HepG2 (cell line): ENCODE results near the gene MUC22.

Experiments used
- RAD21 ChIP-seq: fragments of 450-650 bp; formaldehyde crosslinking; IDR thresholded peaks from 2 replicates; pipeline ENCODE4 v1.5.0; 2020; ENCODE audit warnings: mild to moderate bottlenecking
- SUZ12 ChIP-seq: fragments of 150-350 bp; IDR thresholded peaks from 2 replicates; pipeline ENCODE4 v1.6.1; 2014; ENCODE audit warnings: low read depth, low read length
- TCF7L2 ChIP-seq: IDR thresholded peaks from 2 replicates; pipeline ENCODE4 v1.6.1; 2011; ENCODE audit warnings: mild to moderate bottlenecking, low read depth, low read length, moderate library complexity
- ZBTB7A ChIP-seq: sonication (generic); formaldehyde crosslinking; IDR thresholded peaks from 2 replicates; pipeline ENCODE4 v1.8.0; 2022; ENCODE audit warnings: mild to moderate bottlenecking, missing genetic modification reagents
- ZFX ChIP-seq: sonication (generic); formaldehyde crosslinking; IDR thresholded peaks from 2 replicates; pipeline ENCODE4 v1.4.0; 2020; ENCODE audit warnings: mild to moderate bottlenecking, low read depth, missing genetic modification reagents, moderate library complexity
- TF ChIP-seq, protein P1 (sequence below): sonication (generic); formaldehyde crosslinking; IDR thresholded peaks from 2 replicates; pipeline ENCODE4 v1.9.0; 2021; ENCODE audit warnings: missing genetic modification reagents, borderline replicate concordance
- TF ChIP-seq, protein P2 (sequence below): sonication (generic); formaldehyde crosslinking; IDR thresholded peaks from 2 replicates; pipeline ENCODE4 v1.5.0; 2020; ENCODE audit warnings: mild to moderate bottlenecking, missing genetic modification reagents, moderate library complexity

DNA sequence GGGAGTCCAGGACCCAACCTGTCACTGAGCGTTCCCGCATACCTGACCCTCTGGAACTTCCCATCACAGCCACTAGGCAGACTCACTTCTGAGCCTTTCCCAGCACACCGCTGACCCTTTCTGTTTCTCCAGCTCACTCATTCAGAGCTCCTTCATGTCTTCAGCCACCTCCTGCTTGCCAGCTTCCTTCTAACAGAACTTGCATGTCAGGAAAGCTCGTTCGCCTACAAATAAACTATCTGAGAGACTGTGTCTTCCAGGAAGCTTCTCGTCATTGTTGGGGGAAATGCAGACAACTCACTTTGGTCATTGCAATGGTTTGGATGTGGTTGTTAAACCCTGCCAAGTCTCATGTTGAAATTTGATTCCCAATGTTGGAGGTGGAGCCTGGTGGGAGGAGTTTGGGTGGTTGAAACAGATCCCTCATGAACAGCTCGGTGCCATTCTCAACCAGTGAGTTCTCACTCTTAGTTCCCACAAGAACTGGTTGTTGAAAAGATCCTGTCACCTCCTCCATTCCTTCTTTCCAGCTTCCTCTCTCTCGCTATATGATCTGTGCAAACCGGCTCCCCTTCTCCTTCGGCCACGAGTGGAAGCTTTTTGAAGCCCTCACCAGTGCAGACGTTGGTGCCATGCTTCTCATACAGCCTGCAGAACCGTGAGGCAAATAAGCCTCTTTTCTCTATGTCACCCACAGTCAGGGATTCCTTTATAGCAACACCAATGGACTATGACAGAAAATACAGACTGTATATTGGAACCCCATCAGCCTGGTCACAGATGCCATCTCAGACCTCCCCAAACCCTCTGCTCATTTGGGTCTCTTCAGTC is 28.1 kb upstream of the MUC22 start:
- TF ChIP-seq SUZ12 (no peak), TCF7L2 (no peak), ZBTB7A (CRISPR knock-in tag) (no peak), ZFX (CRISPR knock-in tag) (no peak), RAD21 (CRISPR knock-in tag) (no peak)
- TF ChIP-seq, protein P1, sequence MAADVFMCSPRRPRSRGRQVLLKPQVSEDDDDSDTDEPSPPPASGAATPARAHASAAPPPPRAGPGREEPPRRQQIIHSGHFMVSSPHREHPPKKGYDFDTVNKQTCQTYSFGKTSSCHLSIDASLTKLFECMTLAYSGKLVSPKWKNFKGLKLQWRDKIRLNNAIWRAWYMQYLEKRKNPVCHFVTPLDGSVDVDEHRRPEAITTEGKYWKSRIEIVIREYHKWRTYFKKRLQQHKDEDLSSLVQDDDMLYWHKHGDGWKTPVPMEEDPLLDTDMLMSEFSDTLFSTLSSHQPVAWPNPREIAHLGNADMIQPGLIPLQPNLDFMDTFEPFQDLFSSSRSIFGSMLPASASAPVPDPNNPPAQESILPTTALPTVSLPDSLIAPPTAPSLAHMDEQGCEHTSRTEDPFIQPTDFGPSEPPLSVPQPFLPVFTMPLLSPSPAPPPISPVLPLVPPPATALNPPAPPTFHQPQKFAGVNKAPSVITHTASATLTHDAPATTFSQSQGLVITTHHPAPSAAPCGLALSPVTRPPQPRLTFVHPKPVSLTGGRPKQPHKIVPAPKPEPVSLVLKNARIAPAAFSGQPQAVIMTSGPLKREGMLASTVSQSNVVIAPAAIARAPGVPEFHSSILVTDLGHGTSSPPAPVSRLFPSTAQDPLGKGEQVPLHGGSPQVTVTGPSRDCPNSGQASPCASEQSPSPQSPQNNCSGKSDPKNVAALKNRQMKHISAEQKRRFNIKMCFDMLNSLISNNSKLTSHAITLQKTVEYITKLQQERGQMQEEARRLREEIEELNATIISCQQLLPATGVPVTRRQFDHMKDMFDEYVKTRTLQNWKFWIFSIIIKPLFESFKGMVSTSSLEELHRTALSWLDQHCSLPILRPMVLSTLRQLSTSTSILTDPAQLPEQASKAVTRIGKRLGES: no peak
- TF ChIP-seq, protein P2, sequence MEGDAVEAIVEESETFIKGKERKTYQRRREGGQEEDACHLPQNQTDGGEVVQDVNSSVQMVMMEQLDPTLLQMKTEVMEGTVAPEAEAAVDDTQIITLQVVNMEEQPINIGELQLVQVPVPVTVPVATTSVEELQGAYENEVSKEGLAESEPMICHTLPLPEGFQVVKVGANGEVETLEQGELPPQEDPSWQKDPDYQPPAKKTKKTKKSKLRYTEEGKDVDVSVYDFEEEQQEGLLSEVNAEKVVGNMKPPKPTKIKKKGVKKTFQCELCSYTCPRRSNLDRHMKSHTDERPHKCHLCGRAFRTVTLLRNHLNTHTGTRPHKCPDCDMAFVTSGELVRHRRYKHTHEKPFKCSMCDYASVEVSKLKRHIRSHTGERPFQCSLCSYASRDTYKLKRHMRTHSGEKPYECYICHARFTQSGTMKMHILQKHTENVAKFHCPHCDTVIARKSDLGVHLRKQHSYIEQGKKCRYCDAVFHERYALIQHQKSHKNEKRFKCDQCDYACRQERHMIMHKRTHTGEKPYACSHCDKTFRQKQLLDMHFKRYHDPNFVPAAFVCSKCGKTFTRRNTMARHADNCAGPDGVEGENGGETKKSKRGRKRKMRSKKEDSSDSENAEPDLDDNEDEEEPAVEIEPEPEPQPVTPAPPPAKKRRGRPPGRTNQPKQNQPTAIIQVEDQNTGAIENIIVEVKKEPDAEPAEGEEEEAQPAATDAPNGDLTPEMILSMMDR: peak; percentile 24; the same call in 1 of the 2 replicates
